Ectodermal cell (in vitro differentiated cells): ENCODE data around the gene CD58.
"Not testable (repeated sequence)": the region's sequence is repeated elsewhere in the genome, so short reads cannot be mapped to it uniquely, and the experiment has no call there.

ENCODE experiments used
- H3K27ac ChIP-seq: 2 replicates; pipeline ENCODE4 v1.7.0; 2013; ENCODE audit warnings: mild to moderate bottlenecking, low read depth, low read length; ENCODE audit not compliant: insufficient read depth, poor library complexity, severe bottlenecking
- H3K27me3 ChIP-seq: 2 replicates; pipeline ENCODE4 v1.7.0; 2013; ENCODE audit warnings: mild to moderate bottlenecking, low read length; ENCODE audit not compliant: insufficient read depth, control insufficient read depth, poor library complexity, severe bottlenecking
- H3K36me3 ChIP-seq: one replicate; pipeline ENCODE4 v1.7.0; 2013; ENCODE audit warnings: low read length; ENCODE audit not compliant: control insufficient read depth, insufficient read depth
- H3K4me1 ChIP-seq: one replicate; pipeline ENCODE4 v1.7.0; 2013; ENCODE audit warnings: low read length; ENCODE audit not compliant: control insufficient read depth, insufficient read depth
- H3K4me3 ChIP-seq: 2 replicates; pipeline ENCODE4 v1.7.0; 2013; ENCODE audit warnings: low read depth, low read length, control low read depth; ENCODE audit not compliant: insufficient read depth
- H3K9me3 ChIP-seq: 2 replicates; pipeline ENCODE4 v1.7.0; 2013; ENCODE audit warnings: mild to moderate bottlenecking, low read length, moderate library complexity; ENCODE audit not compliant: control insufficient read depth
- WGBS, 2 experiments: methylation state at CpG; one replicate each; pipeline ENCODE4 v1.1.7; 2013; ENCODE audit warnings: missing lambda C conversion rate in 2 of 2; 5-methylcytosine and 5-hydroxymethylcytosine counted together

The CD58 gene

DNA sequence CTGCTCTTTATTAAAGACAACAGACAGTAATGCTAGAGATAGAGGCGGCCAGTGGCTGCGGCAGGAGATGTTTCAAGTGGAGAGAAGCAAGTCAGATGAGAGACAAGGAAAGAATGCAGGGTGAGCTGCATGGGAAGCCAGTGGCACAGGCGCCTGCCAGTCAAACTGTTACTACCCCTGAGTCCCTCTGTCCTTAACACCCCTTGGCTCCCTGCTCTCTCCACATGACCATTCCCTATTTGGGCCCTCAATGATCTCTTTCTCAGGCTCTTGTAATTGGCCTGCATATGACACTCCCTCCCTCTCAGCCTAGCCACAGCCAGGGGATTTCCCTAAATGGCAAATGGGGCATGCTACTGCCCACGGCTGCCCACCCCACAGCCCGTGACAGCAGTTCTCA, 22.6 kb upstream of the CD58 start:
- not testable (repeated sequence) for H3K4me1 ChIP-seq, H3K4me3 ChIP-seq, H3K36me3 ChIP-seq, H3K27me3 ChIP-seq, H3K27ac ChIP-seq, H3K9me3 ChIP-seq
- 90 to 93% methylated on average over 2 to 3 of the region's 5 CpGs for WGBS, 2 experiments

DNA sequence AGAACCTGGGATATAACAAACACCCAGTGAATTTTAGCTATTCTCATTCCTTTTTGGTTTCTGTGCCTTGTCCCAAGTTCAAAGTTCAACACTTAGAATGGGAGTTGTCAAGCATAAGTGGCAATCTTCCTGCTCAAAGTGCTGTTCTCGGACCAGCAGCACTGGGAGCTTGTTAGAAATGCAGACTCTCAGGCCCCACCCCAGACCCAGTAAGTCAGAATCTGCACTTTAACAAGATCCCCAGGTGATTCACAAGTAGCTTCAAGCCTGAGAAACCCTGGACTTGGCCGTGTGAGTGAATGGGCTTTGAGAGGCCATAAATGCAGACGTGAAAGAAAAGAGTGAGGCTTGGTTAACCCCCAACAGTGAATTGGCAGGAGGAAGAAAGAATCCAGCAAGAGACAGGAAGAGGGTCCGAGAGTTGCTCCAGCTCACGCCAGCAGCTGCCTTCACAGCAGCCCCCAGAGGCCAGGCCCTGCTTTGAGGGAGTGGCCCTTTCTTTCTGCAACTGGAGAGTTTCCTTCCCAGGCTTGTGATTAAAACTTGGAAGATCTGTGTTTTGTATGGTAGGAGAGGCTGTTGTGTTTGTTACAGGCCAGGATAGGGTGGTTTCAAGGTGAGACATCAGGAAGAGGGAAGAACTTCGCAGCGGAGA, 21.3 kb upstream of the CD58 start:
- 77 to 85% methylated on average over 4 to 6 of the region's 7 CpGs for WGBS, 2 experiments
- H3K4me1 ChIP-seq, H3K27ac ChIP-seq, H3K9me3 ChIP-seq, H3K27me3 ChIP-seq, H3K36me3 ChIP-seq, H3K4me3 ChIP-seq: not testable (repeated sequence)

DNA sequence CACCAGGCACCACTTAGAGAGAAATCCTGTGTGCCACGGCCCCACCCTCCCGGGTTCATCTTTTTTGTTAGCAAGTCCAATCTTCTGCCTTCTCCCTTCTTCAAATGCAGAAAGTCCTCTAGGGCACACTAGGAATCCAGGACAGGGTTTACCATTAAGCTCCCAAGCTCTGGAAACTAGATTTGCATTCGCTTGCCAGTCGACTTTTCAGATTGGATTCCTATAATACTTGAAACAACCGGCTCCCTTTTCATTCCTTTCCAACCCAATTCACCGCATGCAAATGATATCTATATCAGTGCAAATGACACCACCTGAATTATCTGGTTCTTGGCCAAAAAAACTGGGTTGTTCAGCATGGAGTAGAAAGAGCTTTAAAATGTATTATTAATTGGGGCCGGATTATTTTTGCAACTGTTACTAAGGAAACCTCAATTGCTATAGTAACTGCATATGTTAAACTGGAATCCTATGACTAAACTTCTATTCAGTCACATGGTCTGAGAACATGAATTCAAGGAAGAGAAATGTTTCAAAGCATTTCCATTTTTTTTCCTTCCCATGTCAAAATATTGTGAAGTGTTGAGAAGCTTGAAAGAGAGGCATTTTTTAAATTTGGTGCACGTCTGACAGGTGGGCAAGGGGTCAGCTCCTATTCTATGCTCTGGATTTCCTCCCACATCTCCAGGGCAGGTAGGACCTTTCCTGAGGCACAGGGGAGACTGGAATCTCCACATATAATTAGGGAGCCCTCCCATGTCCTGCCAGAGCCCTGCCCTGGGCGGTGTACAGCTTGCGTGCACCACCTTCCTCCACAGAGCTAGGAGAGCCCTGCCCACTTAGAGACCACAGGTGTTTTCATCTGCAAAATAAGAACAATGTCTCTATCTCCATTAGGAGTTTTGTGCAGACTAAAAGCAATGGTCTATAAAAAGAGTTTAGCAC, 20.5 kb upstream of the CD58 start:
- not testable (repeated sequence) for H3K4me1 ChIP-seq, H3K9me3 ChIP-seq, H3K27ac ChIP-seq, H3K4me3 ChIP-seq, H3K36me3 ChIP-seq, H3K27me3 ChIP-seq
- WGBS, 2 experiments: no CpG with 5 or more reads among the region's 10 CpGs

DNA sequence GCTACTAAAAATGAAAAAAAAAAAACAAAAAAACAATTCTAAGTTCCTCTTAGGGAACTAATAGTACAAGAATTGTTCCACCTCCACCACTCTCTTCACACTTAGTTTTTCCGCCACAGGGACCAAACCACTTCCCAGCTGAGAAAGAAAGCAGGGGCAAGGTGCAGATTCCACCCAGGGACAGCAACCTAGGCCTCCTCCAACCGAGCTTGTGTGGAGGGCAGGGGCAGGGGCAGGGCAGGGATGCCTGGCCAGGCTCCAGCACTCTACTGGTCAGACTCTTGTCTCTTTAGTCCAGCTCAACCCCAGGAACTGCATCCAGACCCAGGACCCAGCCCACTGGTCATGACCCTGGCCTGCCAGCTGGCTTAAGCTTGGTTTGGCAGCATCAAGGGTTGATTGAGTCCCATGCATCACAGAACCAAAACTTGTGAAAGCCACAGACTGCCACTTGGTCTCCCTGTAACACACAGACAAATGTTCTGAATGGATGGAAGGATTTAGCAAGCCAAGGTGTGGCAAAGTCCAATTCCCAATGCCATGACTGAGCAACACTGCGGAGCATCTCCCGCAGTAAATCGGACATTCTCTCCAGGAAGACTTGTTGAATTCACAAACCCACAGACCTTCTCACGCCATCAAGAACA, 19.7 kb upstream of the CD58 start:
- H3K27ac ChIP-seq: not testable (repeated sequence)

DNA sequence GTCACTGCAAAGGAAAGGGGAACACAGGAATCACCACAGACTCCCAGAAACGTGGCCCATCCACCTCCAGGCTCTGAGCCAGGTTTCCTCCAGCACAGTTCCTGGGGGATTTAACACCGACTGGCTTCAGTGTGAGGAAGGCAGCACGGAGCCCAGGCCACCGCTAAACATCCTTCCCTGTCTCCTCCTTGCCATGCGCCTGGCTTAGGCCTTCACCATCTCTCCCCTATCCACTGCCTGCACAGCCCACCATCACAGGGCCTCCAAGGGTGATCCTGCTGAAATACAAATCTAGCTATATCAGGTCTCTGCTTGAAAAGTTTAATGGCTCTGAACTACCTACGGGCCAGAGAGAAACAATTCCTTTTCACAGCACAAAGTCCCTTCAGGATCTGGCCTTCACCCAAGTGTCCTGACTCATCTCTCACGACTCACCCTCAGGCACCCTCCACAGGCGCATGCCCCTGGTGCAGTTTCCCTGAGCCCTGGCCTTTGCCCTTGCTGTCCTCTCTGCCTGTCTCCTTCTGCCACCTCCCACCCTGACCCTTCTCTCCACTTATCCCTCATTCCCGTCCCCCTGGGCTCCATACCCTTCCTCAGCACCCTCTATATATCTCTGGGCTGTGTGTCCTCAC, 18.4 kb upstream of the CD58 start:
- not testable (repeated sequence) for H3K27me3 ChIP-seq, H3K4me1 ChIP-seq, H3K9me3 ChIP-seq, H3K27ac ChIP-seq, H3K36me3 ChIP-seq, H3K4me3 ChIP-seq
- WGBS, 2 experiments: 89 to 94% methylated on average over 9 of the region's 9 CpGs

More for the DNA sequence above, 19.7 kb upstream of the CD58 start:
- H3K9me3 ChIP-seq, H3K4me3 ChIP-seq, H3K27me3 ChIP-seq, H3K4me1 ChIP-seq, H3K36me3 ChIP-seq: not testable (repeated sequence)
- 84 to 96% methylated on average over 5 of the region's 6 CpGs for WGBS, 2 experiments

DNA sequence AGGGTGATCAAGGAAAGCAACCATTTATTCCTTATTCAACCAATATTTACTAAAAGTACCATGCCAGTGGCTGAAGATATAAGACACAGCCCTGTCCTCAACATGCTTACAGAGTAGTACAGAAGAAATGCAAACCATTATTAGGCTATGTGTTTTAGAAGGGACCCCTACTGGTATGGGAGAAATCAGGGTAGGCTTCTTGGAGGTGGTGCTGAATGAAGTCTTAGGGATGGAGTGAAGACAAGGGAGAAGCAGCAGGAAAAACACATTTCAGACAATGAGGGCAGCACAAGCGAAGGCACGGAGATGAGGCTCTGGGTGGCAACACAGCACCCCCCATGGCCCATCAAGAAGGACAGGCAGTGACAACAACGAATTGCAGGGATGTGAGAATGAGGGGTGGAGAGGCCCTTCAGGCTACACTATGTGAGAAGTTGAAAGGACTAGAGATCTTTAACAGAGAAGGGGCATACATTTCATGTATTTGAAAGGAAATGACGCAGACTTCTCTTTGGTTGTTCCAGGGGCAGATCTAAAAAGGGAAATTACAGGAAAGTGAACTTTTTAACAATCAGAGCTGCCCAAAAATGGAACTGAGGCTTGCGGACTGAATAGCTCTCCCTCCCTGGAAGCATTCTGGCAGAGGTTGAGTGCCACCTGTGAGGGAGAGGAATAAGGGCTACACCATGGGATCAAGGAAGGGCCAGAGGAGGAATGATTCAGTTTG, 16.8 kb upstream of the CD58 start:
- Histone ChIP-seq H3K27me3 (no peaks in the 10 kb centered on the region), H3K4me3 (no peak overlapping the region), H3K27ac (no peak overlapping the region), H3K9me3 (no peaks in the 10 kb centered on the region), H3K4me1 (peaks cover 10% of the 10 kb centered on the region), H3K36me3 (no peaks in the 10 kb centered on the region)
- WGBS, 2 experiments: 87 to 92% methylated on average over 5 of the region's 5 CpGs

DNA sequence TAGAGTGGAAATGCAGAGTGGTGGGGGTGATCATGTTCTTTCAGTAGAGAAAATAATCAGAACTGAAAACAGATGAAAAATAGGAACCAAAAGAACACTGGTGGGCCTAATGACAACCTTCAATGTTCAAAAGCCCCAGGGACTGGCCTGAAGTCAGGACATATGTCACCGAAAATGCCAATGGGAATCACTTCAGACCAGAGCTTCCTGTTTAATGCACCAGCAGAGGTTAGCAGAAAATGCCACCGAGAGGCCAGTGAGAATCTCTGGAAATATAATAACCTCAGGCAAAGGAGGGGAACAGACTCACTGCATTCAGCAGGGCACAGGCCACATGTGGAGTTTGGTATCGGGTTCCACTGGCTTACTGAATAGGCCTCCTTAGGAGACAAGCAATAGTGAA, 15.9 kb upstream of the CD58 start:
- Histone ChIP-seq H3K36me3 (no peaks in the 10 kb centered on the region), H3K27me3 (no peaks in the 10 kb centered on the region), H3K4me1 (peaks cover 10% of the 10 kb centered on the region), H3K4me3 (no peak overlapping the region), H3K9me3 (no peaks in the 10 kb centered on the region), H3K27ac (no peak overlapping the region)
- WGBS, 2 experiments: 43 to 46% methylated on average over 3 of the region's 3 CpGs

DNA sequence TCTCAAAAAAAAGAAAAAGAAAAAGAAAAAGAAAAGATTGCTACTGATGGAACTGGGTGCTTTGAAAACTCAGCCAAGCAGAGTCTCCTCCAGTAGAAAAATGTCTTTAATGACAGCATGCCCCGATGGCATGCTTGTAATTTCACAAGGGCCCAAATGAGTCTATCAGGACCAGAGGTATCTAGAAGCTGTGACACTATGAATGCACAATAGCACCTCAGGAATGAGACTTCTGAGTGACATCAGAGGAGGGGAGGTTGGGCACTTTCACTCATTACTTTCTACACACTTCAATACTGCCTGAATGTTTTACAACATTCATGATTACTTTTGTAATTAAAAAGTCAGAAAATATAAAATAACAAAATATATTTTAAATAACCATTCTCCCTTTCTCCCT, 15.1 kb upstream of the CD58 start:
- Histone ChIP-seq H3K27ac (no peak overlapping the region), H3K9me3 (no peaks in the 10 kb centered on the region), H3K27me3 (no peaks in the 10 kb centered on the region), H3K4me1 (peaks cover 10% of the 10 kb centered on the region), H3K36me3 (no peaks in the 10 kb centered on the region), H3K4me3 (no peak overlapping the region)
- 89 to 90% methylated on average over 1 of the region's 1 CpG for WGBS, 2 experiments

DNA sequence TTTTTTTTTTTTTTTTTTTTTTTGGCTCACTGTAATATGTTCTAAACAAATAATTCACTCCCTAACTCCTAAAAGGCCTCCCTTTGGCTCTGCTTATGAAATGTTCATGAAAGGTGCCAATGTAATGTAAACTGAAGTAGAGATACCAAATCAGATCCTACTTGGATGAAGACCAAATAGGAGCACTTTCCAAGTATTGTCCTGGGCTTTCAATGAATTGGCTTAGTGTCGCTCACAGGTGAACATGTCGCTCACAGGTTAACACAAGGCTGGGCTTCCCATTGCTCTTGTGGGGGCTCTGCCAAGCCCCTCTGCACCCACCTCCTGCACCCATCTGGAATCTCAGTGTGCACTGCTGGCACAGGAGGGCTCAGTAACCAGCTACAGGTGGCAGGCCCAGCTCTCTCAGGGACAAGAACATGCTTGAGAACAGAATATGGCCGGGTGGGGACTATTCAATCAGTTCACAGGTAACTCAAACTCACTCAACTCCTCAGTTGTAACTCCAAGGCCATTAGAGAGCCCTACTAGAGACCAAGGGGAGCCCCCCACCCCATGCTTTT, 10.6 kb upstream of the CD58 start:
- peaks cover 3% of the 10 kb centered on the region for H3K4me1 ChIP-seq
- WGBS, 2 experiments: 96 to 98% methylated on average over 3 of the region's 3 CpGs
- no peak overlapping the region for H3K4me3 ChIP-seq
- no peak overlapping the region for H3K27ac ChIP-seq
- no peaks in the 10 kb centered on the region for H3K9me3 ChIP-seq
- H3K36me3 ChIP-seq: no peaks in the 10 kb centered on the region
- H3K27me3 ChIP-seq: no peaks in the 10 kb centered on the region
